Stomach (tissue), 9 donors: ENCODE results near the gene ZNF324B. TPM values are rescaled to one million over a fixed set of nuclear protein-coding genes. Genes with fewer than 3 reads are reported as not detected.
A peak's percentile ranks its signal among the peaks of the same experiment; 100 is the strongest.

Source experiments
- DNase-seq, 2 donors: peaks; one replicate each; pipeline versions ENCODE4 v3.0.0 to v3.0.0-alpha.2; 2013 to 2019
- H3K27ac ChIP-seq, 5 donors: fragments of 200-600 bp in 4 of 5; sonication (generic) in 4 of 5; one replicate each; pipeline ENCODE4 v1.5.1; 2013 to 2019; ENCODE audit warnings: mild to moderate bottlenecking in 1 of 5, moderate library complexity in 1 of 5
- H3K27me3 ChIP-seq, 3 donors: fragments of 200-600 bp; sonication (generic); one replicate each; pipeline ENCODE4 v1.5.1; 2017 to 2019; ENCODE audit warnings: mixed run types in 1 of 3
- H3K36me3 ChIP-seq, 4 donors: fragments of 200-600 bp; sonication (generic); 1 replicate in 3 of 4; 2 replicates in 1 of 4; pipeline ENCODE4 v1.5.1; 2016 to 2019
- H3K4me1 ChIP-seq, 4 donors: fragments of 200-600 bp; sonication (generic); one replicate each; pipeline ENCODE4 v1.5.1; 2016 to 2019
- H3K4me3 ChIP-seq, 4 donors: fragments of 200-600 bp; sonication (generic) in 3 of 4; one replicate each; pipeline ENCODE4 v1.5.1; 2016 to 2019; ENCODE audit warnings: mild to moderate bottlenecking in 1 of 4
- H3K9me3 ChIP-seq, 4 donors: fragments of 200-600 bp; sonication (generic); one replicate each; pipeline ENCODE4 v1.5.1; 2016 to 2019
- EP300 ChIP-seq: sonication (generic); formaldehyde crosslinking; IDR thresholded peaks from one replicate; pipeline ENCODE4 v1.6.1; 2017; ENCODE audit warnings: antibody characterized with exemption
- POLR2A ChIP-seq, 4 donors: fragments of 450-650 bp; IDR thresholded peaks; one replicate each; pipeline ENCODE4 v1.6.1; 2016; ENCODE audit warnings: antibody characterized with exemption in 4 of 4, control low read depth in 2 of 4, mild to moderate bottlenecking in 1 of 4, moderate library complexity in 1 of 4
- POLR2AphosphoS5 ChIP-seq, 3 donors: sonication (generic); formaldehyde crosslinking; IDR thresholded peaks; one replicate each; pipeline ENCODE4 v1.6.1; 2016; ENCODE audit warnings: antibody characterized with exemption in 3 of 3
- WGBS, 5 donors: extraction: QIAGEN DNeasy Blood & Tissue Kit in 3 of 5; methylation state at CpG; one replicate each; pipeline versions ENCODE4 v1.1.5 to v1.1.7; 2013 to 2018; 5-methylcytosine and 5-hydroxymethylcytosine counted together
- intact Hi-C: fragments of 100-400 bp; cut with DNase I; formaldehyde crosslinking; loops from one replicate; pipeline ENCODE4 v1.15.1; 2023; ENCODE audit warnings: low total_unique reads
- polyA plus RNA-seq, 3 donors: library from polyadenylated mRNA; stranded (reverse); fragments of 200-250 nt; gene quantifications; one replicate each; pipeline ENCODE4 v1.2.3, GENCODE V29; 2013
- total RNA-seq, 5 donors: library from RNA; depleted of rRNA; stranded (reverse); fragments of >200 nt; gene quantifications; one replicate each; pipeline versions ENCODE4 v1.1.0 to v1.2.3, GENCODE V29; 2014 to 2016
- TF ChIP-seq, protein P1 (sequence below), 7 experiments: fragments of 450-650 bp in 4 of 7; fragments of 200-600 bp in 3 of 7; sonication (generic) in 3 of 7; IDR thresholded peaks; one replicate each; pipeline ENCODE4 v1.5.1; 2016 to 2019; ENCODE audit warnings: antibody characterized with exemption in 7 of 7, control low read depth in 2 of 7, mild to moderate bottlenecking in 1 of 7
- donor health status: healthy with polysubstance abuse.
- donor health status: Bipolar disorder and iron deficiency.
- donor health status: healthy.

ZNF324B gene
- total and polyA plus RNA-seq, 8 donors, result 0.58 to 12.6 (median 2.3) TPM; not detected in 1

DNA sequence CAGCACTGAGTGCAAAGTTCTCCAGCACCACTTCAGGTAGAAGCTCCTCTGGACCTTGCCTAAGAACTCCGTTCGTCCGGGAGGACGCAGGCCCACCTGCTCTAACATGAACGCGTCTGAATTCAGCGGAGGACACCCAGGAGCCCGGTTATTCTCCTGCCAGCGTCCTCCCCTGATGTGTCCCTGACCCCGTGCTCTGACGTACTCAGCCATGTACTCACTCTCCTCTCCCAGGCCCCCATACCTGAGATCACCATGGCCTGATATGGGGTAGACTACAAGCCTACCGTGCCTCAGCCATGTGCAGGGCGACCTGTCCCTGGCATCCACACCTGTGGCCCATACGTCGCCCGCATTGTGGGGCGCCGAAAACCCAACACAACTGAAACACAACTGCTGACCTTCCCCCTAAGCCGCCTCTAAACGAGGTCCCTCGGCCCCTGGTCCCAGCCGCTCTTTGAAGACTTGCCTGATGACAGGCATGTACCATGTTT is 43.7 kb upstream of the ZNF324B start:
- Histone ChIP-seq H3K27me3 (no peaks in the 10 kb centered on the region), H3K9me3 (no peaks in the 10 kb centered on the region), H3K4me3 (peak overlapping the region; percentile 70 to 83 (median 78)), H3K27ac (peak overlapping the region; percentile 87 to 92 (median 91)), H3K36me3 (peaks cover 0 to 4% (median 0%) of the 10 kb centered on the region in 4 donors), H3K4me1 (peaks cover 8 to 31% (median 29%) of the 10 kb centered on the region in 4 donors)
- intact Hi-C loops, result no loop called here
- DNase-seq, result peak in 1 of 2 donors; percentile 65
- no peak for TF ChIP-seq EP300
- TF ChIP-seq, protein P1, sequence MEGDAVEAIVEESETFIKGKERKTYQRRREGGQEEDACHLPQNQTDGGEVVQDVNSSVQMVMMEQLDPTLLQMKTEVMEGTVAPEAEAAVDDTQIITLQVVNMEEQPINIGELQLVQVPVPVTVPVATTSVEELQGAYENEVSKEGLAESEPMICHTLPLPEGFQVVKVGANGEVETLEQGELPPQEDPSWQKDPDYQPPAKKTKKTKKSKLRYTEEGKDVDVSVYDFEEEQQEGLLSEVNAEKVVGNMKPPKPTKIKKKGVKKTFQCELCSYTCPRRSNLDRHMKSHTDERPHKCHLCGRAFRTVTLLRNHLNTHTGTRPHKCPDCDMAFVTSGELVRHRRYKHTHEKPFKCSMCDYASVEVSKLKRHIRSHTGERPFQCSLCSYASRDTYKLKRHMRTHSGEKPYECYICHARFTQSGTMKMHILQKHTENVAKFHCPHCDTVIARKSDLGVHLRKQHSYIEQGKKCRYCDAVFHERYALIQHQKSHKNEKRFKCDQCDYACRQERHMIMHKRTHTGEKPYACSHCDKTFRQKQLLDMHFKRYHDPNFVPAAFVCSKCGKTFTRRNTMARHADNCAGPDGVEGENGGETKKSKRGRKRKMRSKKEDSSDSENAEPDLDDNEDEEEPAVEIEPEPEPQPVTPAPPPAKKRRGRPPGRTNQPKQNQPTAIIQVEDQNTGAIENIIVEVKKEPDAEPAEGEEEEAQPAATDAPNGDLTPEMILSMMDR (IDR thresholded peaks at IDR 0.05), result no peak
- TF ChIP-seq POLR2A (IDR thresholded peaks at IDR 0.05), result no peak
- TF ChIP-seq POLR2AphosphoS5 (IDR thresholded peaks at IDR 0.05), result no peak
- WGBS, 5 donors, result 11 to 20% (median 12%) methylated on average over 17 to 22 of the region's 22 CpGs

DNA sequence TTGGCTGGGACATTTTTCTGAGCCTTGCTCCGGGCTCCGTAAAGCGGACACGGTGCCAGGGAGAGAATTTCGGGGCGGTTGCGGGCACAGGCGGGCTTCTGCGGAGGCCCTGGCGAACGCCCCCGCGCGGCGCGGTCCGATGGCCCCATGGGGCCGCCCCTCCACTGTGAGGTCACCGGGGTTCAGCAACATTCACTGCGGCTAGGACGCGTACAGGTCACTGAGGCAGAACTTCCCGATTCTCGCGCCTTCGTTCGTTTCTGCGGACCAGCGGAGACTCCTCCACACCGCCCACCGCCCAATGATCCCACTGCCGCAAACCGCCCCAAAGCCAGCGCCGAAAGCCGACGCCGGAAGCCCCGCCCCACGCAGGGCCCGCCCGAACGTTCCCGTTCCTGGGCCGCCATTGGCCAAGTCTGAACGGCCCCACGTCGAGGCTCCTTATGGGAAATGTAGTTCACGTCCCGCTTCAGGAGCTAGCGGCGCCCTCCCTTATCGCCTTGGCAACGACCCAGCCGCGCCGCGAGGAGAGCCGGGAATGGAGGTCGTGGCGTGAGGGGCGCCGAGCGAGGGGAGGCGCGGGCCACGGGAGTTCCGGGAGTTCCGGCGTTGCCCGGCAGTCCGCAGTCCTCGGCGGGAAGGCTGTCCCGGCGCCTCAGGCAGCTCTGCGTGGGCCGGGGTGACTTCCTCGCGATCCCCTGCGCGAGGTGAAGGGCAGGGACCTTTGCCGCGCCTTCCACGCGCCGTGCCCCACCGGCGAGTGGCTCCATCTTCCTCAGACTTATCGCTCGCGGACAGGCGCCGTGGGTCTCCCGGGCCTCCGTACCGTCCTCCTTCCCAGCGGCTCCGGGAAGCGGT is 43.0 kb upstream of the ZNF324B start, which contains the start of gene ZNF584:
ZNF584 (plus strand) TSS at position 498 of the 858 bp plus-strand sequence. CDS start 499 bp downstream, outside the sequence.
- Histone ChIP-seq H3K4me3 (peak within 1 kb of the TSS; percentile 70 to 83 (median 78)), H3K4me1 (peaks cover 8 to 31% (median 29%) of the 10 kb centered on the region in 4 donors), H3K27me3 (no peaks in the 10 kb centered on the region), H3K27ac (peak within 1 kb of the TSS; percentile 87 to 92 (median 91)), H3K36me3 (peaks cover 0 to 5% (median 0%) of the 10 kb centered on the region in 4 donors), H3K9me3 (no peaks in the 10 kb centered on the region)
- WGBS, 5 donors, result 0 to 1% (median 0%) methylated on average over 4 to 100 of the region's 100 CpGs
- TF ChIP-seq POLR2AphosphoS5 (IDR thresholded peaks at IDR 0.05) (peak; percentile 50 to 92 (median 51)), POLR2A (IDR thresholded peaks at IDR 0.05) (no peak), EP300 (no peak)
- TF ChIP-seq, protein P1 (IDR thresholded peaks at IDR 0.05), result no peak
- peak; percentile 94 to 99 for DNase-seq
- intact Hi-C loops, result no loop called here

DNA sequence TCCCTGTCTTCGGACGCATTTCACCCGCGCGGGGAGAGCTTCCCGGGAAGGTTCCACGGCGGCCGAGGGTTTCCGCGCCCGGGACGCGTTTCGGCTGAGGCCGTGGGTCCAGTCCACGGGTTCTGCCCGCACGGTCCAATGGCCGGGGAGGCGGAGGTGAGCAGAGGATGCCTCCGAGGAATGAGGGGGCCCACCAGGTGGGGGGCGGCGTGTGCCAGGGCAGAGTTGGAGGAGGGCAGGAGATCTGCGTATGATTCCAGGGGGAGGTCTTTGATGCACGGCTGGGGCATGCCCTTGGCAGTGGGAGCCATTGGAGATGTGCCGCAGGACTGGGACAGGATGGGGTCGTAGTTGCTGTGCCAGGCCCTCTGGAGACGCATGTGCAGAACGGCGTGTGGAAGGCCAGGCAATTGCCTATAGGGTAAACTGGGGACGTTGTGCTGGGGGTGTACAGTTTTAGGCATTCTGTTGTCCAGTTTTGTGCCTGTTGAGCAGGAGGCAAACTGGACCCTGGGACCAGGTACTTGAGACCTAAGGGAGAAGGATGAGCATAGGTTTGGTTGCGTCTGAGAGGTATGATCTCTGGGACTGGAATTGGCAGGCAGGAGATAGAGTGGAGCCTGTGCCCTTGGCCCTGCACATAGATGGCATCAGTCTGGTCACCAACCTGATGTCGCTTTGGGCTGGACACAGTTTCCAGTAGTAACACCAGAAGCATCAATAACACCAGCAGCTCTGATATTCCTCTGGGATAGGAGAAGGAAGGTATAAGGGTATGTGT is 42.2 kb upstream of the ZNF324B start:
- DNase-seq, result peak in 1 of 2 donors; percentile 59
- WGBS, 5 donors, result 2 to 5% (median 3%) methylated on average over 13 to 34 of the region's 34 CpGs
- peaks cover 8 to 31% (median 29%) of the 10 kb centered on the region in 4 donors for H3K4me1 ChIP-seq
- TF ChIP-seq EP300 (no peak), POLR2A (IDR thresholded peaks at IDR 0.05) (no peak), POLR2AphosphoS5 (IDR thresholded peaks at IDR 0.05) (no peak)
- TF ChIP-seq, protein P1 (IDR thresholded peaks at IDR 0.05), result no peak
- intact Hi-C loops, result no loop called here
- H3K4me3 ChIP-seq, result peak overlapping the region; percentile 70 to 83 (median 78)
- peak overlapping the region; percentile 87 to 92 (median 91) for H3K27ac ChIP-seq
- H3K27me3 ChIP-seq, result no peaks in the 10 kb centered on the region
- peaks cover 0 to 5% (median 0%) of the 10 kb centered on the region in 4 donors for H3K36me3 ChIP-seq
- no peaks in the 10 kb centered on the region for H3K9me3 ChIP-seq

DNA sequence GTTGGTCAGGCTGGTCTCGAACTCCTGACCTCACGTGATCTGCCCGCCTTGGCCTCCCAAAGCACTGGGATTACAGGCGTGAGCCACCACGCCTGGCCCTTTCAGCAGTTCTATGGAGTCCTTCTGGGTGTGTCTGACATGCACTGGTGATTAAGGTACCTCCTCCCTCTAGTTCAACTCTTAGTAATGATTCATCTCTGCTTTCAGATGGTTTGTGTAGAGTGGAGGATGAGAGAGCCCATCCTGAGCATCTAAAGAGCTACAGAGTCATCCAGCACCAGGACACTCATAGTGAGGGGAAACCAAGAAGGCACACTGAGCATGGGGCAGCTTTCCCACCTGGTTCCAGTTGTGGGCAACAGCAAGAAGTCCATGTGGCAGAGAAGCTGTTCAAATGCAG is 34.8 kb upstream of the ZNF324B start:
- no peak overlapping the region for H3K4me3 ChIP-seq
- H3K9me3 ChIP-seq, result peaks cover 0 to 47% (median 24%) of the 10 kb centered on the region in 4 donors
- H3K27ac ChIP-seq, result no peak overlapping the region
- H3K4me1 ChIP-seq, result no peaks in the 10 kb centered on the region
- H3K27me3 ChIP-seq, result no peaks in the 10 kb centered on the region
- intact Hi-C loops, result no loop called here
- DNase-seq, result no peak
- TF ChIP-seq EP300 (no peak), POLR2AphosphoS5 (IDR thresholded peaks at IDR 0.05) (no peak), POLR2A (IDR thresholded peaks at IDR 0.05) (no peak)
- TF ChIP-seq, protein P1 (IDR thresholded peaks at IDR 0.05), result no peak
- peaks cover 28 to 79% (median 57%) of the 10 kb centered on the region in 4 donors for H3K36me3 ChIP-seq
- 96 to 99% (median 98%) methylated on average over 5 of the region's 5 CpGs for WGBS, 5 donors
